NT2/D1 (cell line): ENCODE results near the gene MAP7.

Source experiments
- SUZ12 ChIP-seq: IDR thresholded peaks from 2 replicates; pipeline ENCODE4 v1.6.1; 2011; ENCODE audit not compliant: insufficient read length, insufficient read depth; ENCODE audit errors: extremely low read depth
- YY1 ChIP-seq: IDR thresholded peaks from 2 replicates; pipeline ENCODE4 v1.6.1; 2011; ENCODE audit not compliant: insufficient read length, insufficient read depth
- ZNF274 ChIP-seq: IDR thresholded peaks from 2 replicates; pipeline ENCODE4 v1.6.1; 2011; ENCODE audit warnings: mild to moderate bottlenecking, low read depth, low read length

GRCh38 chr6:136533487-136533886, 16.7 kb downstream of the MAP7 start:
- no peak for TF ChIP-seq ZNF274
- TF ChIP-seq YY1, result no peak
- no peak for TF ChIP-seq SUZ12
